VCaP (cell line): ENCODE data around the gene ZNF546.

Source experiments
- H3K27ac ChIP-seq: fragments of 450-650 bp; 2 replicates; pipeline ENCODE4 v1.5.1; 2017
- CTCF ChIP-seq: fragments of 450-650 bp; conservative IDR thresholded peaks from 2 replicates; pipeline ENCODE4 v1.5.1; 2017; ENCODE audit warnings: mild to moderate bottlenecking, moderate library complexity

The ZNF546 gene

GRCh38 chr19:40006273-40006691 is 9.4 kb downstream of the ZNF546 start:
- no peak for TF ChIP-seq CTCF
- H3K27ac ChIP-seq: no peak overlapping the region

GRCh38 chr19:40009674-40010073 is 12.8 kb downstream of the ZNF546 start:
- H3K27ac ChIP-seq: no peak overlapping the region
- TF ChIP-seq CTCF: no peak

DNA sequence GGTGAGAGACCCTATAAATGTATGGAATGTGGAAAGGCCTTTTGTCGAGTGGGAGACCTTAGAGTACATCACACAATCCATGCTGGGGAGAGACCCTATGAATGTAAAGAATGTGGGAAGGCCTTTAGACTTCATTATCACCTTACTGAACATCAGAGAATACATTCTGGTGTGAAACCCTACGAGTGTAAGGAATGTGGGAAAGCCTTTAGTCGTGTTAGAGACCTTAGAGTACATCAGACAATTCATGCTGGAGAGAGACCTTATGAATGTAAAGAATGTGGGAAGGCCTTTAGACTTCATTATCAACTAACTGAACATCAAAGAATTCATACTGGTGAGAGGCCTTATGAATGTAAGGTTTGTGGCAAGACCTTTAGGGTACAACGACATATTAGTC is 17.1 kb downstream of the ZNF546 start:
- TF ChIP-seq CTCF: no peak
- H3K27ac ChIP-seq: no peak overlapping the region

- no peak overlapping the region for H3K27ac ChIP-seq
- TF ChIP-seq CTCF: no peak
Observed at GRCh38 chr19:40023969-40024368, 27.1 kb downstream of the ZNF546 start.

DNA sequence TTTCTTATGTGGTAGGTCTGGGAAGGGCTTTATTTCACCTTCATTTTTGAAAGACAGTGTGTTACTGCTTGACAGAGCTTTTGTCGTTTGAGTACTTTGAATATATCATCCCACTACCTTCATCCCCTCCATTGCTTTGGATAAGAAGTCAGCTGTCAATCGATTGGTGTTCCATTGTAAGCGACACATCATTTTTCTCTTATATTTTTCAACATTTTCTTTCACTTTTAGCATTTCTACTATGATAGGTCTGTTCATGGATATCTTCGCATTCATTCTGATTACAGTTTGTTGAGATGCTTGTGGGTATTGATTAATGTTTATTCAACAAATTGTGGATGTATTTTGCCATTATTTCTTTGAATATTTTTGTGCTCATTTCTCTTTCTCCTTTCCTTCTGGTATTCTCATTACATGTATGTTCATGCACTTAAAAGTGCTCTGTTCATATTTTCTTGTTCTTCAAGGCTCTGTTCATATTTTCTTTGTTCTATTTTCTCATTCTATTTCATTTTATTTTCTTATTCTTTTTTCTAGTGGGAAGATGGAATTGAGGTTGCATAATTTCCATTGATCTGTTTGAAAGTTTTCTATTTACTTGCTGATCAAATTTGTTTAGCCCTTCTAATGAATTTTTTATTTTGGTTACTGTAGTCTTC is 29.2 kb downstream of the ZNF546 start:
- H3K27ac ChIP-seq: no peak overlapping the region
- TF ChIP-seq CTCF: no peak

DNA sequence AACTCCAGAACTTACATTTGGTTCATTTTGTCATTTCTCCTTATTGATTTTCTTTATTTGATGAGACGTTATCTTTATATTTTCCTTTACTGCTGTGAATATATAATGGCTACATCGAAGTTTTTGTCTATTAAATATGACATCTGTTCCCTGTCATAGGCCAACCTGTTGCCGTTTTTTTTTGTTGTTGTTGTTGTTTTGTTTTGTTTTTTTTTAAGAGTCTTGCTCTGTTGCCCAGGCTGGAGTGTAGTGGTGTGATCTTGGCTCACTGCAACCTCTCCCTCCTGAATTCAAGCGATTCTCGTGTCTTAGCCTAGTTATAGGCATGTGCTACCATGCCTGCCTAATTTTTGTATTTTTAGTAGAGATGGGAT is 29.7 kb downstream of the ZNF546 start:
- H3K27ac ChIP-seq: no peak overlapping the region

DNA sequence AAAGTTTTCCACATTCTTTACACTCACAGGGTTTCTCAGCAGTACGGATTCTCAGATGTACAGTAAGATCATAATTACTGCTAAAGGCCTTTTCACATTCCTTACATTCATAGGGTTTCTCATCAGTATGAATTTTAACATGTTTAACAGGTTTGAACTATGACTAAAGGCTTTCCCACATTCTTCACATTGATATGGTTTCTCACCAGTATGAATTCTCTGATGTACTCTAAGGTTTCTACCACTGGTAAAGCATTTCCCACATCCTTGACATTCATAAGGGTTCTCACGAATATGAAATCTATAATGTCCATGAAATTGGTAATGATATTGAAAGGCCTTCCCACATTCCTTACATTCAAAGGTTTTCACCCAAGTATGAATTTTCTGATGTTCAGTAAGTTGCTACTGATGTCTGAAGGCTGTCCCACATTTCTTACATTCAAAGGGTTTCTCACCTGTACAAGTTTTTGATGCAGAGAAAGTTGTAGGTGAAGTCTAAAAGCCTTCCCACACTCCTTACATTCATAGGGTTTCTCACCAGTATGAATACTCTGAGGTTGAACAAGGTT is 37.2 kb downstream of the ZNF546 start:
- no peak for TF ChIP-seq CTCF
- H3K27ac ChIP-seq: no peak overlapping the region

More for the DNA sequence above, 29.7 kb downstream of the ZNF546 start:
- TF ChIP-seq CTCF: no peak
